Astrocyte of the cerebellum (primary cell): ENCODE results near the gene MED31.
"Not testable (repeated sequence)": the region's sequence is repeated elsewhere in the genome, so short reads cannot be mapped to it uniquely, and the experiment has no call there.

Source experiments
- DNase-seq: peaks from one replicate; pipeline ENCODE4 v3.0.0-alpha.2; 2011; ENCODE audit warnings: low read depth
- H3K4me3 ChIP-seq: 2 replicates; pipeline ENCODE4 v1.5.1; 2011; ENCODE audit warnings: mild to moderate bottlenecking, low read depth, low read length, moderate library complexity
- in situ Hi-C: cut with HindIII; loops from 2 replicates; pipeline ENCODE4 v1.10.0; 2017; ENCODE audit warnings: low sequenced_read_pairs
- TF ChIP-seq, protein P1 (sequence below): IDR thresholded peaks from 2 replicates; pipeline ENCODE4 v1.5.1; 2012; ENCODE audit warnings: low read length, low read depth, moderate library complexity, mild to moderate bottlenecking; ENCODE audit errors: missing control alignments

Gene MED31

DNA sequence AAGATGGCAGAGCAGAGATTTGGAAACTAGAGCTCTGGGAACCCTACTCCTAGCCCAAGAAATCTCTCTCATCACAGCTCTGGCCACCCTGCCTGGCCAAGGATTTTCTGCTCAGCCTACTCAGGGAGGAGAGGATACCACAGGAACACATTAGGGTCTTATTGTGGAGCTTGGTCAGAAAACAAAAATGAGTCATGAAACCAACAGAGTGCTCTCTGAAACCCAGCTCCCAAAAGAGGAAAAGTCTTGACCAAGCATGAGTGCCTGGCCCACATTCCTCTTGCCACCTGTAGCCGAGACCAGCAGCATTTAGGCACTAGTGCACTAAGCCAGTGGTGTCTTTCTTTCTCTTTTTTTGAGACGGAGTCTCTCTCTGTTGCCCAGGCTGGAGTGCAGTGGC lies 43.6 kb upstream of the MED31 start:
- H3K4me3 ChIP-seq, result no peak overlapping the region
- in situ Hi-C loops, result loop anchor here (25.0 kb wide), 1 partner anchor 167 kb away; no protein-coding TSS in a partner anchor
- DNase-seq, result no peak
- TF ChIP-seq, protein P1, sequence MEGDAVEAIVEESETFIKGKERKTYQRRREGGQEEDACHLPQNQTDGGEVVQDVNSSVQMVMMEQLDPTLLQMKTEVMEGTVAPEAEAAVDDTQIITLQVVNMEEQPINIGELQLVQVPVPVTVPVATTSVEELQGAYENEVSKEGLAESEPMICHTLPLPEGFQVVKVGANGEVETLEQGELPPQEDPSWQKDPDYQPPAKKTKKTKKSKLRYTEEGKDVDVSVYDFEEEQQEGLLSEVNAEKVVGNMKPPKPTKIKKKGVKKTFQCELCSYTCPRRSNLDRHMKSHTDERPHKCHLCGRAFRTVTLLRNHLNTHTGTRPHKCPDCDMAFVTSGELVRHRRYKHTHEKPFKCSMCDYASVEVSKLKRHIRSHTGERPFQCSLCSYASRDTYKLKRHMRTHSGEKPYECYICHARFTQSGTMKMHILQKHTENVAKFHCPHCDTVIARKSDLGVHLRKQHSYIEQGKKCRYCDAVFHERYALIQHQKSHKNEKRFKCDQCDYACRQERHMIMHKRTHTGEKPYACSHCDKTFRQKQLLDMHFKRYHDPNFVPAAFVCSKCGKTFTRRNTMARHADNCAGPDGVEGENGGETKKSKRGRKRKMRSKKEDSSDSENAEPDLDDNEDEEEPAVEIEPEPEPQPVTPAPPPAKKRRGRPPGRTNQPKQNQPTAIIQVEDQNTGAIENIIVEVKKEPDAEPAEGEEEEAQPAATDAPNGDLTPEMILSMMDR, result no peak

- in situ Hi-C loops, result loop anchor here (25.0 kb wide), 1 partner anchor 170 kb away; no protein-coding TSS in a partner anchor
- not testable (repeated sequence) for H3K4me3 ChIP-seq, DNase-seq
These were observed 40.6 kb upstream of the MED31 start for GRCh38 chr17:6691958-6692357.

DNA sequence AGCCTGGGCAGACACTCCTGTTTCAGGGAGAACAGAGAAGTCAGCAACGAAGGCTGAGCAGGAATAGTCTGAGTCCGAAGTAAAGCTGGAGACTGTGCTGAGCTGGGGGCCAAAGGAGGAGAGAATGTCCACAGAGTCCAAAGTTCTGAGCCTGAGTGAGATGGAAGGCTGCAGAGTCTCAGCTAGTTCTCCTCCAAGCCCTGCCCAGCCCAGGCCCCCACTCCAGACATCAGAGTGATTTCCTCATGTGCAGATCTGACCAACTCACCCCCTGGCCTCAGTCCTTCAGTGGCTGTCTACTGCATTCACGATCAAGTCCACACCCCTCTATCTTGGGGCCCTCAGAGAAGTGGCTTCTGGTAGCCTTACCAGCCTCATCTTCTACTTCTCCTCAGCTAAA lies 40.1 kb upstream of the MED31 start:
- TF ChIP-seq, protein P1, result no peak
- no peak for DNase-seq
- in situ Hi-C loops, result loop anchor here (25.0 kb wide), 1 partner anchor 171 kb away; no protein-coding TSS in a partner anchor
- no peak overlapping the region for H3K4me3 ChIP-seq

- no peak overlapping the region for H3K4me3 ChIP-seq
- in situ Hi-C loops, result loop anchor here (25.0 kb wide), 1 partner anchor 172 kb away; no protein-coding TSS in a partner anchor
- no peak for DNase-seq
- TF ChIP-seq, protein P1, result no peak
These were observed 39.2 kb upstream of the MED31 start for GRCh38 chr17:6690641-6691040.

GRCh38 chr17:6688944-6689343 lies 37.5 kb upstream of the MED31 start:
- no peak for DNase-seq
- TF ChIP-seq, protein P1, result no peak
- in situ Hi-C loops, result loop anchor here (25.0 kb wide), 1 partner anchor 173 kb away; no protein-coding TSS in a partner anchor
- no peak overlapping the region for H3K4me3 ChIP-seq

GRCh38 chr17:6686026-6686425 lies 34.6 kb upstream of the MED31 start:
- no peak for DNase-seq
- in situ Hi-C loops, result loop anchor here (25.0 kb wide), 1 partner anchor 176 kb away; no protein-coding TSS in a partner anchor
- TF ChIP-seq, protein P1, result no peak
- no peak overlapping the region for H3K4me3 ChIP-seq

DNA sequence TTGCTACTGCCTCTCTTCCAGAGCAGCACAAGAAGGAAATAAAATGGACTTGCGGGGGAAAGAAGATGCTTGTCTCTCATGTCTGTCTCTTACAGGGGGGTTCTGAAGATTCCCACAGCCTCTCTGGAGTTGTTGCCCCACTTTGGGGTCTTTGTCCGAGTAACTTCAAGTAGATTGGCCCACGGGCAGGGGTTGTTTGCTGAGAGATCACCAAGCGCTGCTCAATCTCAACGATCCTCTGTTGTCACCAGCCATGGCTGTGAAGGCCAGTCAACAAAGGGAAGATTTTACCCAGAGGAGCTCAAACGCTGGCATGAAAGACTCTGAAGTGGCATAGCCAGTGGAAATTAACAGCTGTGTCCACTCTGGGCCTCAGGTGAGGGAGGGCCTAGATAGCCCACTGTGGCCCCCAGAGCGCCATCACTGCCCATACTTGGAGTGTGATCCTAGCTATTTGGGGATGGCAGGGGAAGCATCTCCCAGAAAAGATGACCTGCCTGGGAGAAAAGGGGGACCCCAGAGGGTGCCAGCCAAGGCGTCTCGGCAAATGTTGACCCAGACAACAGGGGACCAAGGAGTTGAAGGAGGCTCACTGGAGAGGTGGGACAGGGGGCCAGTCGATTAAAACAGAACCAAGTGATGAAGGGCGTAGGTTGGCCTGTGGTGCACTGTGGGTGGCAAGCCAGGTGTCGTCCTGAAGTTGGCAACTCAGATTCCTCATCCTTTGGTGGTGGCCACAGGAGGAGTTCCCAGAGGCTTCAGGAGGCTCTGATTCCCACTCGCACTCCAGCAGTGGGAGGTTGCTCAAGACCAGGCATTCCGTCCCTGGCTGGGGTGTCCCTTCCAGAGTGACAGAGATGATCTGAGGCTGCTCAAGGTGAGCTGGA lies 33.7 kb upstream of the MED31 start:
- TF ChIP-seq, protein P1, result no peak
- no peak for DNase-seq
- in situ Hi-C loops, result loop anchor here (25.0 kb wide), 1 partner anchor 177 kb away; no protein-coding TSS in a partner anchor

More for the DNA sequence above, 33.7 kb upstream of the MED31 start:
- no peak overlapping the region for H3K4me3 ChIP-seq
